HepG2 (cell line): ENCODE measurements around the gene OR8B12.

Experiments used
- BHLHE40 ChIP-seq: IDR thresholded peaks from 2 replicates; pipeline ENCODE4 v1.6.1; 2011; ENCODE audit warnings: low read length, improper control_type of control experiment
- CAMTA2 ChIP-seq: sonication (generic); formaldehyde crosslinking; IDR thresholded peaks from 2 replicates; pipeline ENCODE4 v1.4.0; 2020; ENCODE audit warnings: mild to moderate bottlenecking, missing genetic modification reagents, borderline replicate concordance
- FOXK1 ChIP-seq: sonication (generic); formaldehyde crosslinking; IDR thresholded peaks from 2 replicates; pipeline ENCODE4 v1.4.0; 2020; ENCODE audit warnings: low read depth, missing genetic modification reagents, borderline replicate concordance
- FOXM1 ChIP-seq: sonication (generic); formaldehyde crosslinking; IDR thresholded peaks from 2 replicates; pipeline ENCODE4 v1.5.0; 2020; ENCODE audit warnings: missing genetic modification reagents
- HNRNPUL1 ChIP-seq: fragments of 200-400 bp; formaldehyde crosslinking; IDR thresholded peaks from 2 replicates; pipeline ENCODE4 v1.6.1; 2017; ENCODE audit warnings: low read depth, mild to moderate bottlenecking, low read length, moderate library complexity
- PCBP1 ChIP-seq: fragments of 200-400 bp; formaldehyde crosslinking; IDR thresholded peaks from 2 replicates; pipeline ENCODE4 v1.6.1; 2017; ENCODE audit warnings: mild to moderate bottlenecking, low read depth, low read length, borderline replicate concordance
- POLR2A ChIP-seq, 2 experiments: IDR thresholded peaks; 2 replicates each; pipeline ENCODE4 v1.6.1; 2011; ENCODE audit warnings: low read depth in 2 of 2, low read length in 2 of 2, mild to moderate bottlenecking in 1 of 2, moderate library complexity in 1 of 2; ENCODE audit not compliant: insufficient read depth in 1 of 2
- RAD21 ChIP-seq: fragments of 450-650 bp; formaldehyde crosslinking; IDR thresholded peaks from 2 replicates; pipeline ENCODE4 v1.5.0; 2020; ENCODE audit warnings: mild to moderate bottlenecking
- RFX5 ChIP-seq: IDR thresholded peaks from 2 replicates; pipeline ENCODE4 v1.6.1; 2011; ENCODE audit warnings: low read depth, low read length, improper control_type of control experiment
- SIX4 ChIP-seq: sonication (generic); formaldehyde crosslinking; IDR thresholded peaks from 2 replicates; pipeline ENCODE4 v1.4.0; 2020; ENCODE audit warnings: missing genetic modification reagents
- U2AF2 ChIP-seq: fragments of 200-400 bp; formaldehyde crosslinking; IDR thresholded peaks from 2 replicates; pipeline ENCODE4 v1.6.1; 2017; ENCODE audit warnings: low read depth, mild to moderate bottlenecking, low read length
- ZNF704 ChIP-seq: sonication (generic); formaldehyde crosslinking; IDR thresholded peaks from 2 replicates; pipeline ENCODE4 v1.8.1; 2023; ENCODE audit warnings: mild to moderate bottlenecking, inconsistent platforms, moderate library complexity, missing genetic modification reagents, borderline replicate concordance
- TF ChIP-seq, protein P1 (sequence below), 2 experiments: IDR thresholded peaks; 2 replicates each; pipeline ENCODE4 v1.6.1; 2011 to 2012; ENCODE audit warnings: low read length in 2 of 2, borderline replicate concordance in 1 of 2, low read depth in 1 of 2, mild to moderate bottlenecking in 1 of 2, moderate library complexity in 1 of 2

GRCh38 chr11:124543145-124543544 lies 309 bp downstream of the OR8B12 start:
- TF ChIP-seq CAMTA2 (CRISPR knock-in tag) (no peak), PCBP1 (no peak), U2AF2 (no peak), POLR2A (IDR thresholded peaks at IDR 0.05; ENCODE audit: insufficient read depth in 1 of 2, low read depth in 2 of 2, low read length in 2 of 2) (no peak), FOXK1 (CRISPR knock-in tag) (no peak), BHLHE40 (no peak), HNRNPUL1 (no peak), RFX5 (no peak), ZNF704 (CRISPR knock-in tag) (no peak), RAD21 (no peak), FOXM1 (CRISPR knock-in tag) (no peak), SIX4 (CRISPR knock-in tag) (no peak)
- TF ChIP-seq, protein P1, sequence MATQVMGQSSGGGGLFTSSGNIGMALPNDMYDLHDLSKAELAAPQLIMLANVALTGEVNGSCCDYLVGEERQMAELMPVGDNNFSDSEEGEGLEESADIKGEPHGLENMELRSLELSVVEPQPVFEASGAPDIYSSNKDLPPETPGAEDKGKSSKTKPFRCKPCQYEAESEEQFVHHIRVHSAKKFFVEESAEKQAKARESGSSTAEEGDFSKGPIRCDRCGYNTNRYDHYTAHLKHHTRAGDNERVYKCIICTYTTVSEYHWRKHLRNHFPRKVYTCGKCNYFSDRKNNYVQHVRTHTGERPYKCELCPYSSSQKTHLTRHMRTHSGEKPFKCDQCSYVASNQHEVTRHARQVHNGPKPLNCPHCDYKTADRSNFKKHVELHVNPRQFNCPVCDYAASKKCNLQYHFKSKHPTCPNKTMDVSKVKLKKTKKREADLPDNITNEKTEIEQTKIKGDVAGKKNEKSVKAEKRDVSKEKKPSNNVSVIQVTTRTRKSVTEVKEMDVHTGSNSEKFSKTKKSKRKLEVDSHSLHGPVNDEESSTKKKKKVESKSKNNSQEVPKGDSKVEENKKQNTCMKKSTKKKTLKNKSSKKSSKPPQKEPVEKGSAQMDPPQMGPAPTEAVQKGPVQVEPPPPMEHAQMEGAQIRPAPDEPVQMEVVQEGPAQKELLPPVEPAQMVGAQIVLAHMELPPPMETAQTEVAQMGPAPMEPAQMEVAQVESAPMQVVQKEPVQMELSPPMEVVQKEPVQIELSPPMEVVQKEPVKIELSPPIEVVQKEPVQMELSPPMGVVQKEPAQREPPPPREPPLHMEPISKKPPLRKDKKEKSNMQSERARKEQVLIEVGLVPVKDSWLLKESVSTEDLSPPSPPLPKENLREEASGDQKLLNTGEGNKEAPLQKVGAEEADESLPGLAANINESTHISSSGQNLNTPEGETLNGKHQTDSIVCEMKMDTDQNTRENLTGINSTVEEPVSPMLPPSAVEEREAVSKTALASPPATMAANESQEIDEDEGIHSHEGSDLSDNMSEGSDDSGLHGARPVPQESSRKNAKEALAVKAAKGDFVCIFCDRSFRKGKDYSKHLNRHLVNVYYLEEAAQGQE (IDR thresholded peaks at IDR 0.05; ENCODE audit: borderline replicate concordance in 1 of 2, low read depth in 1 of 2, low read length in 2 of 2) = no peak
